LoVo (cell line): ENCODE data around the gene MKRN2.
A peak's percentile ranks its signal among the peaks of the same experiment; 100 is the strongest.
"Not testable (repeated sequence)": the region's sequence is repeated elsewhere in the genome, so short reads cannot be mapped to it uniquely, and the experiment has no call there.

Experiments used
- DNase-seq: peaks from one replicate; pipeline ENCODE4 v3.0.0-alpha.2; 2016; ENCODE audit warnings: low spot score

The MKRN2 gene

GRCh38 chr3:12588039-12589009 lies 31.4 kb downstream of the MKRN2 start:
- no peak for DNase-seq

DNA sequence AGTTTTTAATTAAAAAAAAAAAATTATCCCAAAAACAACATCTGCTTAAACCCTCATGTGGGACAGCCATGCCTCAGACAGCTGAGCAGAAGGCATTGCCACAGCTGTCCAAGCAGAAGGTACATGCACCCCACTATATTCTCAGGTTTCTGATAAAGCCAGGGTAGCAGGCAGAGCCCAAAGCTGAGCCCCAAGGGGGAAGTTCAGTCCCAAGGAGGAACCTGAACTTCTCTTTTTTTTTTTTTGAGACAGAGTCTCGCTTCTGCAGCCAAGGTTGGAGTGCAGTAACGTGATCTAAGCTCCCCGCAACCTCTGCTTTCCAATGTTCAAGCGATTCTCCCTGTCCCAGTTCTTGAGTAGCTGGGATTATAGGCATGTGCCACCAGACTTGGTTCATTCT lies 33.2 kb downstream of the MKRN2 start:
- no peak for DNase-seq

DNA sequence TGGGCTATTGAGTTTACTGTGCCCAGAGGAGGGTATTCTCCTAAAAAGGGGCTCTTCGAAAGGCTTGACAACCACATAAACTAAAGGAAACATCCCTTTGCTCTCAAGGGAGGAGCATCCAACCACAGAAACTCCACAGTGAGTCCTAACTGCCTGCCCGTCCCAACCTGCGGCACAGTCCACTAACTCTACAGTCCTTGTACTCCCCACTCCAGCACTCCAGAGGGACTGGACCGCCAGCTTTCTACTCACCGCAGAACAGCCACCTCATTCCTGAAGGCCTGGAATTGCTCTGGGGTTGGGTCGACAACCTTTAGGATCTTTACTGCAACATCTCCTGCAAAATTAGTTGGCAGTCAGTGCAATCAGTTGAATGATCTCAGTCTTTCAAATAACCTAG lies 34.6 kb downstream of the MKRN2 start:
- no peak for DNase-seq

DNA sequence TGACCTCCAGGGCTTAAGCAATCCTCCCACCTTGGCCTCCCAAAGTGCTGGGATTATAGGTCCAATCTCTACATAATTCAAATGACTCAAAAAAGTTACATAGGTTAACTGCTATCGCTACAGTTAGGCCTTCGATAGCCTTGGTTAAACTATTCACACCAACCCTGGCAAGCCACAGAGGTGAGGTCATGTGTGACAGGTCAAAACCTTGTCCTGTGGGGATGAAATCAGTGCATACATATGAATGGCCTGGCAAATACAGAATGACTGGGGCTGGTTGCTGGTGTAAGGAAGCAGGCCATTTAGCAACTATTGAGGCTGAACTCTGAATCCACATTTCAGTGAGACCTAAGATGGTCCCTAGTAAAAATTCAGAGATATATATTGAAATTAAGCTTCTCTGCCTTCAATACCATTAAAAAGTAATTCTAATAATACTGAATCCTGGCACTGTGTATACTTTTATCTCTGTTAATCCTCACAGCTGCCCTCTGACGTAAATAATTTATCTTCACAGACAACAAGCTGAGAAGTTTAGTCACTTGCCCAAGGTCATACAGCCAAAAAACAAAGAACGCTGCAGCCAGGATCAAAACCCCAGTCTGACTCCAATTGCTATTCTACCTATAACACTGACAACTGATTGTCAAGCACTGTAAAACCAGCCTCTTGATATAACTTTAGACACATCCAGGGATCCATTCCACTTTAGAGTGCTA lies 35.3 kb downstream of the MKRN2 start:
- DNase-seq = no peak

GRCh38 chr3:12593473-12593872 lies 36.6 kb downstream of the MKRN2 start:
- no peak for DNase-seq

DNA sequence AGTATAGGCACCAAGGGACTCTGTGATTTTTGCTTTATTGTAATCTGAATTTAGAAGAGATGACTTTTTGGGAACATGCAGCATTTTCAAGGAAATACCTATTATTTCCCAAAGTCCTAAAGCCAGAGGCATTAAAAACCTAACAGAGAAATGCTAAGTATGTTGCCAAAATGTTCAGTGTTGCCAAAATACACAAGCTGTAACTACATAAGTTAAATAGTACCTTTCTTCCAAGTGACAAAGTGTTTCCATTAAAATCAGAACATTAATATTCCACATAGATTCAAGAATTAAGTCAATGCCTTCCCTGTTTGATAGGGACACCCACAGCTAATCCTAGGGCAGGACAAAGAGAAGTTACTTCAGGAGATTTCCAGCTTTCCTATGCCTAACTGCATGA lies 42.0 kb downstream of the MKRN2 start:
- no peak for DNase-seq

DNA sequence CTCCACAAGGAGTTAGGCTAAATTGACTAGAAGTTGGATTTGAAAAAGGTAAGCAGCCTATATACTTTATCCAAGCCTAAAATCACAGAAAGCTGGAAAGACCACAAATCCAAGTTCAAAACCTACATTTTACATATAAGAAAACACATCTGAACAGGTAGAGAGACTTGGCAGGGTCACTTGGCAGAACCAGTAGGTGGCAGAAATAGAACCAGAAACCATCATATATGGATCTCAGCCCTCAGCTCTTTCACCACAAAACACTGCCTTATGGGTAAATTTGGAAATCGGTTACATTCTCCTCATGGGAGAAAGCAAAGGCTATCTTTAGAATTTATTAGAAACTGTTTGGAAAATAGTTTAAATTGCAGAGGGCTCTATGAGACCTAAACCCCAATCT lies 44.2 kb downstream of the MKRN2 start:
- no peak for DNase-seq

DNA sequence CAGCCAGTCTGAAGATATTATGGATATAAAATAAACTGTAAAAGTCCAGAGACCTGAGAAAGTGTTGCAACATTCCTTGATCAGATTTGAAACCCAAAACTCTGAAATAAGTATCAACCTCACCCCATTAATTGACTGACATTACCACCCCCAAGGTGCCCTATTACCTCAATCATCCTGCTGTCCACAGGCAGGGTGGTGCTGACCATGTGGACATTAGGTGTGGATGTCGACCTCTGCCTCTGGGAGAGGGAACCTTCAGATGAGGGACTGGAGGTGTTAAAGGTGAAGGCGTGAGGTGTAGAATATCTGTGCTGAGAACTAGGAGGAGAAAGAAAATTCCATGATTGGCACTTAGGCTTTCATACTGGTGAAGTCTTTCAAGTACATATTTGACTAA lies 47.1 kb downstream of the MKRN2 start:
- no peak for DNase-seq

DNA sequence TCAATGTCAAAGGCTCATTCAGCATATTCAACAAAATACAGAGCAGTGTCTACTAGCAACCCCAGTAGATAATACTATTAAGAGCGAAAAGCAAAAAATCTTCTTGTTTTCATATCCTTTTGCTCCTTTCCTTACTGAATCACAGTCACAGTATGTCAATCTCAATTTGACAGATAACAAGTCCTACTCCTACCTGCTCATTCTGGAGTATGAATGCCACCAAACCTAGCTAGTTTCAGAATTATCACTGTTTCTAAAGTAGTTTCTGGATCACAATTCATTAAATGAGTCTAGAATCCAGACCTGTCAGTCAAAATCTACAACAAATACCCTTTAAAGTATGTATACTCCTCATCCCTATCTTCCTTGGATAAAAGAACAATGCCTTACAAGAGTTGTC lies 51.5 kb downstream of the MKRN2 start:
- no peak for DNase-seq

- DNase-seq = no peak
Observed at GRCh38 chr3:12611117-12611516, 54.2 kb downstream of the MKRN2 start.

DNA sequence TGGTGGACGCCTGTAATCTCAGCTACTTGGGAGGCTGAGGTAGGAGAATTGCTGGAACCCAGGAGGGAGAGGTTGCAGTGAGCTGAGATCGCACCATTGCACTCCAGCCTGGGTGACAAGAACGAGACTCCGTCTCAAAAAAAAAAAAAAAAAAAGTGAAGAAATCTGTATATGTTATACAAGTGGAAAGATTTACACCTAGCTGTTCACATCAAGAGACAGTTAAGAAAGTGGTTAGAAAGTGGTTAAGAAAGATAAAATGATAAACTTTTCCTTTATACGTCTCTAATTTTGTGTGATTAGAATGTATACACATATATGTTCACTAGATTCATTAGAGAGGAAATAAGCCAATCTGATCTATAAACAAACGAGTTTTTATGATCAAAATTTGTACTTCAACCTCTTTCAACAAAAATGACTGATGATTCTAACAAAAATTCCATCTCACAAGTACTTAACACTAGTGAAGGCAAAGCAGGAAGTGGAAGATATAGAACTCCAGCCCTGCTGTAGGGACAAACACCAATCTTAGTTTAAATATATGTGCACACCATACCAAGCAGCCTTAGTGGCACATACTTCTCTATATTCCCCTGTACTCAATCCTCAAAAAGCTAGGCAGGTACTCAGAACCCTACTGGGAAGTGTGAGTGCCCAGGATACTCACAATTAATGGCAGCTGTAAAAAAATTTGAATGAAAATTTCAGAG lies 55.8 kb downstream of the MKRN2 start:
- no peak for DNase-seq

DNA sequence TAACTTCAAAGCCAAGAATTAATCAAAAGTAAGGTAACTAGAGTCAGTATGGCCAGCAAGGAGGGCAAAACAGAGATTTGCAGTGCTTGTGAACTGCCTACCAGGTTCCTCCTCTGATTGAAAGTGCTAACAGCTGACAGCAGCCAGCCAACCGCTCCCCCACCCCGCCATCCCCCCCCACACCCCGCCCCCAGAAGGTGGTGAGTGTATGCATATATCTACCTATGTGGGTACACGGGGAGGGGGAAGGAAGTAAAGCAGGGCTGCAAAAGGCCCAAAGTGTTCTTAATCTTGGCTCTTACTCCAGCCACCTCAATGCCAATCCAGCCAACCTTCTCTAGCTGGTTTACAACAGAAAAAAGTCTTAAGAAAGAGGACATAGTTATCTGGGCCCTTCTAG lies 56.4 kb downstream of the MKRN2 start:
- DNase-seq = no peak

DNA sequence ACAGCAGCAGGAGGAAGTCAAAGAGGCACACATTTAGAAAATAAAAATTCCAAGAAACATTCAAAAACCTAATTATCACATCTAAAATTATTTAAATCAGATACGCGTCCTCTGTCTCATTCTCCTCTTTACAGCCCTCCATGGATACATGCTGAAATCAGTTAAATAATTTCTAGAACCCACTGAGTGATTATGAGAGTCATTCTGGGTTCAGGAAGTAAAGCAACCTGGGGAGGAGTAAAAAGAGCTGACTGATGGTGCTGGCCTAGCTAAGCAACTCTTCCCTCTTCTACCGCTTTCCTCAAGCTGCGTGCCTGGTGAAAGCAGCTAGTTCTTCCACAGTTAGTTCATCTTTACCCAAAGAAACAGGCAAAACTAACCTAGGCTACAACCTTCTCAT lies 58.4 kb downstream of the MKRN2 start:
- no peak for DNase-seq

GRCh38 chr3:12618426-12618825 lies 61.5 kb downstream of the MKRN2 start:
- DNase-seq = no peak

DNA sequence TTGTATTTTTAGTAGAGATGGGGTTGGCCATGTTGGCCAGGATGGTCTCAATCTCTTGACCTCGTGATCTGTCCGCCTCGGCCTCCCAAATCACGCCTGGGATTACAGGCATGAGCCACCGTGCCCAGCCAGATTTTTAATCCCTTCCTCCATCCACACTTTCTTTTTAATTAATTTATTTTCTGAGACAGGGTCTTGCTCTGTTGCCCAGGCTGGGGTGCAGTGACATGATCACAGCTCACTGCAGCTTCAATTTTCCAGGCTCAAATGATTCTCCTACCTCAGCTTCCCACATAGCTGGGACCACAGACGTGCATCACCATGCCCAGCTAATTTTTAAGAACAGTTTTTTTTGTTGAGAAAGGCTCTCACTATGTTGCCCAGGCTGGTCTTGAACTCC lies 63.4 kb downstream of the MKRN2 start:
- DNase-seq = no peak

- DNase-seq = no peak
Observed at GRCh38 chr3:12620729-12621128, 63.8 kb downstream of the MKRN2 start.

GRCh38 chr3:12622335-12622734 lies 65.4 kb downstream of the MKRN2 start:
- DNase-seq = no peak

DNA sequence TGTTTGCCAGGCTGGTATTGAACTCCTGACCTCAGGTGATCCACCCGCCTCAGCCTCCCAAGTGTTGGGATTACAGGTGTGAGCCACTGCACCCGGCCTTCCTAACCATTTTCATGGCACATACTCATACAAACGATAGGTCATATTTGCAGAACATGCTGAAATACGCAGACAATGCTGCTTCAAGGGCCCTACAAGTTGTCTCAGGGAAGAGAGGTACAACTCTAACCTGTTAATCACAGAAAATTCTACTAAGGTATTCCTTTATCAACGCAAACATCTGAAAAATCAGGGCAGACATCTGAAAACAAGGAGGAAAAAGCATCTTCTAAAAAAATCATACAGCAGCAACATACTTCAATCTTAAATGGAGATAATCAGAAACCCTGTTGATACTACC lies 67.2 kb downstream of the MKRN2 start:
- DNase-seq = no peak

- not testable (repeated sequence) for DNase-seq
Observed at GRCh38 chr3:12624964-12625363, 68.1 kb downstream of the MKRN2 start.

DNA sequence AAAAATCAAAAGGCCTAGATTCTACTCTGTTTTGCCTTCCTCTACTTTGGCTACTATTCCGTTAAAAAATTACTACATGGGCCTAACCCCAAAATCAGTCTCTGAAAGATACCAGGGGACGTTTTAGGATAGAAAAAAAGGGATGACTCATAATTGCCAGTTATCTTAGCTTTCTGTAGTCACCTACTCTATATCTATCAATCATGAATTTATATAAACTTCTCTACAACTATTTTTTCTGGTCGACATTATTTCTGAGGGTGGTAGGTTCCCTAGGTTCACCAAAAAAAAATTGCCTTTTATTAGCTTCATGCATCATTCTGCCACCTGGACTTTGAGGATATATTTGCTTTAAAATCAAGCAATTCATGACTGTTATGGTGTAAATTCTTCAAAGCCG lies 70.5 kb downstream of the MKRN2 start:
- DNase-seq = no peak

DNA sequence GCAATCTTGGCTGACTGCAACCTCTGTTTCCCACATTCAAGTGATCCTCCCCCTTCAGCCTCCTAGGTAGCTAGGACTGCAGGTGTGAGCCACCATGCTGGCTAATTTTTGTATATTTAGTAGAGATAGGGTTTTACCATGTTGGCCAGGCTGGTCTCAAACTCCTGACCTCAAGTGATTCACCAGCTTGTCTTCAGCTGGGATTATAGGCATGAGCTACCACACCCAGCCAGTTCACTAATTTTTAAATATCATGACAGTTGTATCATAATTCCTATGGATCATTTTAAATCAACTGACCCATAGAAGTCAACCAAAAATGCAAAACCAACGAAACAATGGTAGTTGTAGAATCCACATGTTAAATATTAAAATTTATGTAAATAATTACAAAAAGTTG lies 71.9 kb downstream of the MKRN2 start:
- no peak for DNase-seq

- peak; percentile 14 for DNase-seq
Observed at GRCh38 chr3:12629560-12629959, 72.7 kb downstream of the MKRN2 start.

DNA sequence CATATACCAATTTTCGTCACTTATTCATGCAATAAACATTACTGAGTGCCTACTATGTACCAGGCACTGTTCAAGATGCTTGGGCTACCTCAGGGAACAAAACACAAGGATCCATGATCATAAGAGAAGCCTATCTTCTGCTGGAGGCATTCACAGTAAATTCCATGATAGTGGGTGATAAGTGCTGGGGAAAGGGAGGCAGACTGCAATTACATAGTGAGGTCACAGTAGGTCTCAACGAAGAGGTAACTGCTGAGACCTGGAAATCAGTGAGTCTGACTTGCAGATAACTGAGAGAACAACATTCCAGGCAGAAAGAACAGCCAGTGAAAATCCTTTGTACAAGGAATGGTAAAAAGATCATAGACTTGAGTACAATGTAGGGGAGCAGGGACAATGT lies 73.4 kb downstream of the MKRN2 start:
- DNase-seq = no peak
